Tibial artery (tissue), 4 donors: ENCODE data around the gene ARTN.

Experiments used
- DNase-seq, 2 donors: peaks; one replicate each; pipeline ENCODE4 v3.0.0-alpha.2; 2019
- H3K27ac ChIP-seq, 2 donors: fragments of 200-600 bp; sonication (generic) in 1 of 2; 1 replicate in 1 of 2; 2 replicates in 1 of 2; pipeline ENCODE4 v1.5.1; 2018 to 2019; ENCODE audit warnings: mild to moderate bottlenecking in 1 of 2
- H3K27me3 ChIP-seq, 2 donors: fragments of 200-600 bp; sonication (generic) in 1 of 2; one replicate each; pipeline versions ENCODE4 v1.5.1 to v1.6.0; 2016 to 2019
- H3K36me3 ChIP-seq, 3 donors: fragments of 200-600 bp; sonication (generic) in 2 of 3; one replicate each; pipeline ENCODE4 v1.5.1; 2016 to 2019; ENCODE audit warnings: mild to moderate bottlenecking in 2 of 3
- H3K4me1 ChIP-seq, 4 donors: fragments of 200-600 bp; sonication (generic) in 2 of 4; 1 replicate in 3 of 4; 2 replicates in 1 of 4; pipeline ENCODE4 v1.5.1; 2016 to 2019
- H3K4me3 ChIP-seq, 2 donors: fragments of 200-600 bp; sonication (generic) in 1 of 2; 1 replicate in 1 of 2; 2 replicates in 1 of 2; pipeline ENCODE4 v1.5.1; 2018 to 2019; ENCODE audit warnings: mild to moderate bottlenecking in 2 of 2
- H3K9me3 ChIP-seq, 3 donors: fragments of 200-600 bp; sonication (generic) in 1 of 3; one replicate each; pipeline ENCODE4 v1.5.1; 2016 to 2019
- intact Hi-C: fragments of 100-400 bp; cut with DNase I; formaldehyde crosslinking; loops from one replicate; pipeline ENCODE4 v1.15.0; 2023; ENCODE audit warnings: low total_unique reads
- TF ChIP-seq, protein P1 (sequence below), 2 experiments: fragments of 200-600 bp in 1 of 2; fragments of 450-650 bp in 1 of 2; IDR thresholded peaks; one replicate each; pipeline ENCODE4 v1.5.1; 2017 to 2019; ENCODE audit warnings: antibody characterized with exemption in 2 of 2, mild to moderate bottlenecking in 1 of 2, moderate library complexity in 1 of 2

ARTN gene, protein sequence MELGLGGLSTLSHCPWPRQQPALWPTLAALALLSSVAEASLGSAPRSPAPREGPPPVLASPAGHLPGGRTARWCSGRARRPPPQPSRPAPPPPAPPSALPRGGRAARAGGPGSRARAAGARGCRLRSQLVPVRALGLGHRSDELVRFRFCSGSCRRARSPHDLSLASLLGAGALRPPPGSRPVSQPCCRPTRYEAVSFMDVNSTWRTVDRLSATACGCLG

DNA sequence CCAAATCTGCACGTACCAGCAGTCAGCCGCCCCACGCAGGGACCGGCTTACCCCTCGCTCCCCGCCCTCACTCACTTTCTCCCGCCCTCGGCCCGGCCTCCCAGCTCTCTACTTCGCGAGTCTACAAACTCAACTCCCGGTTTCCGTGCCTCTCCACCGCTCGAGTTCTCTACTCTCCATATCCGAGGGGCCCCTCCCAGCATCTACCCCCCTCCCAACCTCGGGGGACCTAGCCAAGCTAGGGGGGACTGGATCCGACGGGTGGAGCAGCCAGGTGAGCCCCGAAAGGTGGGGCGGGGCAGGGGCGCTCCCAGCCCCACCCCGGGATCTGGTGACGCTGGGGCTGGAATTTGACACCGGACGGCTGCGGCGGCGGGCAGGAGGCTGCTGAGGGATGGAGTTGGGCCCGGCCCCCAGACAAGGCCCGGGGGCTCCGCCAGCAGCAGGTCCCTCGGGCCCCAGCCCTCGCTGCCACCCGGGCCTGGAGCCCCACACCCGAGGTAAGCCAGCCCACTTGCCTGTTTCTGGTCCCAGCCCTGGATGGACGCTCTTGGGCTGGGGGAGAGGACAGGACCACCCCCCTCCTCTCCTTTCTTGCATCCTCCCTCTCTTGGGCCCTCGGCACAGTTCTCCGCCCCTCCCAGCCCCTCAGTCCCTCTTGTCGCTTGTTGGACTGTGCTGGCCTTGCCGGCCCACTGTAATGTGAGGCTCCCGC is at the start of gene ARTN:
TSS of gene ARTN (plus strand) at position 416 of the 715 bp plus-strand sequence. CDS start 1,856 bp downstream, outside the sequence.
- Histone ChIP-seq H3K27me3 (peaks cover 0 to 13% of the 10 kb centered on the region in 2 donors), H3K36me3 (peaks cover 0 to 18% (median 9%) of the 10 kb centered on the region in 3 donors), H3K9me3 (no peaks in the 10 kb centered on the region), H3K4me3 (peak within 1 kb of the TSS; percentile 44 to 51), H3K4me1 (peaks cover 0 to 41% (median 27%) of the 10 kb centered on the region in 4 donors), H3K27ac (peak within 1 kb of the TSS in 1 of 2 donors; percentile 14)
- TF ChIP-seq, protein P1, sequence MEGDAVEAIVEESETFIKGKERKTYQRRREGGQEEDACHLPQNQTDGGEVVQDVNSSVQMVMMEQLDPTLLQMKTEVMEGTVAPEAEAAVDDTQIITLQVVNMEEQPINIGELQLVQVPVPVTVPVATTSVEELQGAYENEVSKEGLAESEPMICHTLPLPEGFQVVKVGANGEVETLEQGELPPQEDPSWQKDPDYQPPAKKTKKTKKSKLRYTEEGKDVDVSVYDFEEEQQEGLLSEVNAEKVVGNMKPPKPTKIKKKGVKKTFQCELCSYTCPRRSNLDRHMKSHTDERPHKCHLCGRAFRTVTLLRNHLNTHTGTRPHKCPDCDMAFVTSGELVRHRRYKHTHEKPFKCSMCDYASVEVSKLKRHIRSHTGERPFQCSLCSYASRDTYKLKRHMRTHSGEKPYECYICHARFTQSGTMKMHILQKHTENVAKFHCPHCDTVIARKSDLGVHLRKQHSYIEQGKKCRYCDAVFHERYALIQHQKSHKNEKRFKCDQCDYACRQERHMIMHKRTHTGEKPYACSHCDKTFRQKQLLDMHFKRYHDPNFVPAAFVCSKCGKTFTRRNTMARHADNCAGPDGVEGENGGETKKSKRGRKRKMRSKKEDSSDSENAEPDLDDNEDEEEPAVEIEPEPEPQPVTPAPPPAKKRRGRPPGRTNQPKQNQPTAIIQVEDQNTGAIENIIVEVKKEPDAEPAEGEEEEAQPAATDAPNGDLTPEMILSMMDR (IDR thresholded peaks at IDR 0.05): no peak
- no peak for DNase-seq
- intact Hi-C loops: loop anchor here (2.0 kb wide), 1 partner anchor 171 kb away; no protein-coding TSS in a partner anchor

DNA sequence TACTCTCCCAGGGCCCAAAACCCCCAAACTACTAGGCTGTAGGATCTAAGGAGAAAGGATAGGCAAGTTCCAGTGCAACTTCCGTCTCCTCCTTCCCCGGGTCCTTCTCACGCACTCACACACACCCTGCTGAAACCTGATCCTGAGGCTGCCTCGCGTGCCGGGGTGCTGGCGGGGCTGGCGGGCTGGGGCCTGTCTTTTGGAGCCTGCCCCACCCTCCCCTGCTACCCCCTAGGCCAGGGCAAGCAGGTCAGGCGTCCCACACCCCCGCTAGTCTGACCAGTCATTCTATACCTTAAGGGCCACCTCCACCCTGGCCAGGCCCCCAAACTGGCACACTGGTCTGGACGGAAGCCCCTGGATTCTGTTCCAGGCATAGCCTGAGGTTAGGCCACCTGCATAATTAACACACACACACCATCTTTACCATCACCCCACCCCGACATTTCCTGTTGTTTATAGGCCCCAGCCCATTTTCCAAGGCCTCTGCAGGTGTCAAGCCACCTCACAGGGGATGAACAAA is 48.3 kb upstream of the ARTN start:
- H3K9me3 ChIP-seq: no peaks in the 10 kb centered on the region
- intact Hi-C loops: no loop called here
- no peak for DNase-seq
- H3K4me1 ChIP-seq: peaks cover 0 to 3% (median 1%) of the 10 kb centered on the region in 4 donors
- H3K4me3 ChIP-seq: no peak overlapping the region
- H3K27me3 ChIP-seq: no peaks in the 10 kb centered on the region
- TF ChIP-seq, protein P1 (IDR thresholded peaks at IDR 0.05): no peak
- no peak overlapping the region for H3K27ac ChIP-seq
- H3K36me3 ChIP-seq: no peaks in the 10 kb centered on the region

DNA sequence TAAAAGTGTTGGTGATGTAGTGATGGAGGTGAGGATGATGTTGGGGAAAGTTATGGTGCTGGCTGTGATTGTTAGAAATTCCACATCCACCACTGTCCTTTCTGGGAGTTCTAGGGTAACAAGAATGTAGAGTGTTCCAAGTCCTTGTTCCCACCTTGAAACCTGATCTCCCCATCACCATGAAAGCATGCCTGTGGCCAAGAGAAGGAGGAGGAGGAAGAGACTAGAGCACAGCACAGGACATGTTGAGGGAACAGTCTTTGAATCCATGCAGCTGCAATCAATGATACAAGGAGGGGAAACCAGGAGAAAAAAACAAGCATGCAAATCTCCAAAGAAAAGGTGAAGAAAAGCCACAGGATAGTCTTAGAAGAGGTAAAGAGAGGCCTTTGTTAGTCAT is 45.9 kb upstream of the ARTN start:
- no peaks in the 10 kb centered on the region for H3K36me3 ChIP-seq
- H3K27me3 ChIP-seq: no peaks in the 10 kb centered on the region
- no peak for DNase-seq
- H3K4me3 ChIP-seq: no peak overlapping the region
- no peak overlapping the region for H3K27ac ChIP-seq
- no peaks in the 10 kb centered on the region for H3K9me3 ChIP-seq
- TF ChIP-seq, protein P1 (IDR thresholded peaks at IDR 0.05): no peak
- intact Hi-C loops: no loop called here
- H3K4me1 ChIP-seq: no peaks in the 10 kb centered on the region

DNA sequence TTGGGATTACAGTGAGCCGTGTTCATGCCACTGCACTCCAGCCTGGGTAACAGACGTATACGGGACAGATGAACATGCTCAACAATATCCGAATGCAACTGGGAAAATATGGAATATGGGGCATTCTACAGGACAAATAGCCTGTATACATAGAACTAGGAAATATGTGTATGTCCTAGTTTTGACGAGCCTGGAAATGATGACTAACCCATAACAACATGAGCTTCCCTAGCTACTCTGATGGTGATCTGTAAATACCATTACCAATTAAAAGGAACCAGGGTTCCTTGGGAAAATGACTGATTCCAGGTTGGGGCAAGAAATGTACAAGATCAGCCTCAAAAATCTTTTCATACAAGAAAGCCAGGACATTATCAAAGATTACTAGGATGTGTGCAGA is 42.8 kb upstream of the ARTN start:
- Histone ChIP-seq H3K27ac (no peak overlapping the region), H3K27me3 (no peaks in the 10 kb centered on the region), H3K4me3 (no peak overlapping the region), H3K4me1 (no peaks in the 10 kb centered on the region), H3K9me3 (no peaks in the 10 kb centered on the region), H3K36me3 (peaks cover 0 to 11% (median 0%) of the 10 kb centered on the region in 3 donors)
- DNase-seq: no peak
- intact Hi-C loops: no loop called here
- TF ChIP-seq, protein P1 (IDR thresholded peaks at IDR 0.05): no peak

DNA sequence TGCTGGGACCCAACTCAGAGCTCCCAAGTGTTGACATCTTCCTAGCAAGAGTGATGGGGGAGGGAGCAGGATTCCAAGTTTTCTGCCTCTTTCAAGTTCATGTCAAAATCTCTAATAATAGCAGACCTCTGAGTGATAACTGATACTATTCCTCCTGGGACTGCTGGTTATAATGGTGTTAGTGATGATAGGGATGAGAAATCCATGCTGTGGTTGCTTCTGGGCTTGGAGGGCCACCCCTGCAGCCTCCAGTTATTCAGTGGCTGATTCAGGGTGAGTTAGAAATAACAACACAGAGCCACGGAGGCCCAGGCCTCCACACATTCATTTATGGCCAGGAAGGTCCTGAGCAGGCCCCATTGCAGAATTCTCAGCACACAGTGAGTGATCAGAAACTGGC is 40.6 kb upstream of the ARTN start:
- Histone ChIP-seq H3K27ac (no peak overlapping the region), H3K9me3 (no peaks in the 10 kb centered on the region), H3K4me1 (no peaks in the 10 kb centered on the region), H3K36me3 (peaks cover 4 to 17% (median 9%) of the 10 kb centered on the region in 3 donors), H3K4me3 (no peak overlapping the region), H3K27me3 (no peaks in the 10 kb centered on the region)
- DNase-seq: peak in 1 of 2 donors; percentile 15
- TF ChIP-seq, protein P1 (IDR thresholded peaks at IDR 0.05): no peak
- intact Hi-C loops: no loop called here
